ENCODE data around the gene SH3BGRL3.

DNA sequence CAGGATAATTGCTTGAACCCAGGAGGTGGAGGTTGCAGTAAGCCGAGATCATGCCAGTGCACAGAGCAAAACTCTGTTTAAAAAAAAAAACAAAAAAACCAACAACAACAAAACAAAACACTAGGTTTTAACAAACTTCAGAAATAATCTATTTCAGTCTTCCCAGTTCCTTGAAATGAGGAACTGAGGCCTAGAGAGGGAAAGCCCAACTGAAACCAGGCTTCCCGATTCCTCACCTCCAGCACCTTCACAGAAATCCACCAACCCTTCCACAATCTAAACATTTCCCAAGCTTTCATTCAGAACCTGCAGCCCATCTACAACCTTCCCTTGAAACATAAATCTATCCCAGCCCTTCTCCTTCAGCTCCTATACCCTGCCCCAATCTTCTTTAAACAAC, 37.3 kb downstream of the SH3BGRL3 start:
- TF ChIP-seq, protein P1, sequence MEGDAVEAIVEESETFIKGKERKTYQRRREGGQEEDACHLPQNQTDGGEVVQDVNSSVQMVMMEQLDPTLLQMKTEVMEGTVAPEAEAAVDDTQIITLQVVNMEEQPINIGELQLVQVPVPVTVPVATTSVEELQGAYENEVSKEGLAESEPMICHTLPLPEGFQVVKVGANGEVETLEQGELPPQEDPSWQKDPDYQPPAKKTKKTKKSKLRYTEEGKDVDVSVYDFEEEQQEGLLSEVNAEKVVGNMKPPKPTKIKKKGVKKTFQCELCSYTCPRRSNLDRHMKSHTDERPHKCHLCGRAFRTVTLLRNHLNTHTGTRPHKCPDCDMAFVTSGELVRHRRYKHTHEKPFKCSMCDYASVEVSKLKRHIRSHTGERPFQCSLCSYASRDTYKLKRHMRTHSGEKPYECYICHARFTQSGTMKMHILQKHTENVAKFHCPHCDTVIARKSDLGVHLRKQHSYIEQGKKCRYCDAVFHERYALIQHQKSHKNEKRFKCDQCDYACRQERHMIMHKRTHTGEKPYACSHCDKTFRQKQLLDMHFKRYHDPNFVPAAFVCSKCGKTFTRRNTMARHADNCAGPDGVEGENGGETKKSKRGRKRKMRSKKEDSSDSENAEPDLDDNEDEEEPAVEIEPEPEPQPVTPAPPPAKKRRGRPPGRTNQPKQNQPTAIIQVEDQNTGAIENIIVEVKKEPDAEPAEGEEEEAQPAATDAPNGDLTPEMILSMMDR (IDR thresholded peaks at IDR 0.05), result no peak
- no peak for TF ChIP-seq POLR2AphosphoS5 (IDR thresholded peaks at IDR 0.05)
- TF ChIP-seq POLR2A (IDR thresholded peaks at IDR 0.05; ENCODE audit: low read depth), result no peak
- TF ChIP-seq EP300 (IDR thresholded peaks at IDR 0.05), result no peak

Data from esophagus muscularis mucosa (tissue), 4 donors.